GM12878 (cell line): ENCODE results near the gene FLAD1. TPM values are rescaled to one million over a fixed set of nuclear protein-coding genes. Genes with fewer than 3 reads are reported as not detected.

ENCODE experiments used
- ATAC-seq: fragments of 200-7000 bp; cut with Tn5 transposase; 3 replicates; pipeline ENCODE4 v1.9.1; 2020; ENCODE audit warnings: mild to moderate bottlenecking, moderate library complexity
- BruUV-seq: library from RNA; stranded (reverse); fragments of 400-500 nt; replicated peaks from 2 replicates; lab custom pipeline; 2021; lab: Mats Ljungman, UMichigan
- CTCF ChIA-PET: fragments of 300-600 bp; sonication (Branson Sonifier 250); formaldehyde crosslinking; extraction: SDS; loops from one replicate; lab custom pipeline; 2021; ENCODE audit warnings: inconsistent platforms; lab: Yijun Ruan, JAX
- POLR2A ChIA-PET: fragments of 350-600 bp; formaldehyde crosslinking; extraction: SDS; loops from one replicate; lab custom pipeline; 2021; ENCODE audit warnings: inconsistent platforms; lab: Charles Lee
- RAD21 ChIA-PET: fragments of 300-600 bp; sonication (Branson Sonifier 250); formaldehyde crosslinking; loops from one replicate; lab custom pipeline; 2023; ENCODE audit warnings: antibody characterized with exemption; ENCODE audit not compliant: unreplicated experiment; lab: Charles Lee
- SMC1A ChIA-PET: fragments of 300-600 bp; sonication (Branson Sonifier 250); formaldehyde crosslinking; loops from one replicate; lab custom pipeline; 2023; ENCODE audit not compliant: unreplicated experiment, uncharacterized antibody; lab: Charles Lee
- DNase-seq: peaks from one replicate; pipeline ENCODE4 v3.0.0-alpha.2; 2011; ENCODE audit warnings: low read depth, low spot score
- FAIRE-seq: peaks from 3 replicates; lab custom pipeline; 2011; peaks lifted over from hg19 to GRCh38; lab: Jason Lieb, UNC
- H2AFZ ChIP-seq: 2 replicates; pipeline ENCODE4 v1.6.0; 2011; ENCODE audit warnings: low read depth, low read length, control low read depth; ENCODE audit not compliant: control insufficient read depth
- H3K27ac ChIP-seq: 2 replicates; pipeline ENCODE4 v1.5.1; 2011; ENCODE audit warnings: control low read depth; ENCODE audit not compliant: control insufficient read depth, insufficient read depth
- H3K27me3 ChIP-seq, 2 experiments: replicated peaks in 1 of 2; 2 replicates each; pipeline versions ENCODE4 v1.6.0 to v1.6.1; 2011; ENCODE audit warnings: low read length in 1 of 2; ENCODE audit not compliant: control insufficient read depth in 2 of 2, insufficient read depth in 2 of 2
- H3K36me3 ChIP-seq, 2 experiments: 2 replicates each; pipeline ENCODE4 v1.5.1; 2011; ENCODE audit warnings: low read length in 1 of 2; ENCODE audit not compliant: control insufficient read depth in 2 of 2, insufficient read depth in 2 of 2
- H3K4me1 ChIP-seq: 2 replicates; pipeline ENCODE4 v1.6.1; 2011; ENCODE audit warnings: mild to moderate bottlenecking, low read length, moderate library complexity, mixed read lengths; ENCODE audit not compliant: control insufficient read depth, insufficient read depth
- H3K4me2 ChIP-seq: 2 replicates; pipeline ENCODE4 v1.6.0; 2011; ENCODE audit warnings: control low read depth; ENCODE audit not compliant: control insufficient read depth, insufficient read depth
- H3K4me3 ChIP-seq: fragments of 200-600 bp; sonication (generic); 2 replicates; pipeline ENCODE4 v1.5.1; 2016
- H3K79me2 ChIP-seq: 2 replicates; pipeline ENCODE4 v1.6.0; 2011; ENCODE audit warnings: low read length; ENCODE audit not compliant: control insufficient read depth, insufficient read depth
- H3K9ac ChIP-seq: 2 replicates; pipeline ENCODE4 v1.8.0; 2011; ENCODE audit warnings: low read length, control low read depth, mixed read lengths; ENCODE audit not compliant: control insufficient read depth, insufficient read depth
- H3K9me3 ChIP-seq: replicated peaks from 3 replicates; pipeline ENCODE4 v1.5.1; 2011; ENCODE audit warnings: mild to moderate bottlenecking, low read length; ENCODE audit not compliant: control insufficient read depth, insufficient read depth
- H4K20me1 ChIP-seq: 2 replicates; pipeline ENCODE4 v1.6.0; 2011; ENCODE audit not compliant: control insufficient read depth, insufficient read depth
- BCL3 ChIP-seq: IDR thresholded peaks from 2 replicates; pipeline ENCODE4 v1.6.1; 2011; ENCODE audit warnings: borderline replicate concordance, low read depth, mild to moderate bottlenecking, moderate library complexity, low read length; ENCODE audit not compliant: insufficient read depth, poor library complexity, severe bottlenecking
- BMI1 ChIP-seq: fragments of 450-650 bp; IDR thresholded peaks from 2 replicates; pipeline ENCODE4 v1.6.1; 2016; ENCODE audit warnings: mild to moderate bottlenecking, moderate library complexity, borderline replicate concordance
- NKRF ChIP-seq: fragments of 450-650 bp; conservative IDR thresholded peaks from 2 replicates; pipeline ENCODE4 v1.6.1; 2017; ENCODE audit warnings: mild to moderate bottlenecking, moderate library complexity
- SMC3 ChIP-seq: IDR thresholded peaks from 2 replicates; pipeline ENCODE4 v1.6.1; 2011; ENCODE audit warnings: low read length, improper control_type of control experiment, borderline replicate concordance
- WGBS: methylation state at CpG from one replicate; pipeline ENCODE4 v1.1.6; 2016; ENCODE audit warnings: low lambda C conversion rate; ENCODE audit not compliant: insufficient replicate concordance, insufficient coverage; ENCODE audit errors: missing lambda C conversion rate; 5-methylcytosine and 5-hydroxymethylcytosine counted together
- in situ Hi-C: fragments of 300-500 bp; cut with MboI; formaldehyde crosslinking; loops from 9 replicates; pipeline ENCODE4 v1.14.3; 2018; ENCODE audit warnings: mixed read lengths
- intact Hi-C: fragments of 100-400 bp; cut with micrococcal nuclease; formaldehyde crosslinking; loops from one replicate; pipeline ENCODE4 v1.14.2; 2022; ENCODE audit not compliant: unreplicated experiment
- polyA plus RNA-seq, 11 experiments: library from polyadenylated mRNA; depleted of rRNA in 4 of 11; unstranded in 6 of 11; stranded (reverse) in 5 of 11; fragments of >200 nt; fragmentation: Nextera tagmentation in 4 of 11; fragmentation: Illumina TruSeq in 1 of 11; extraction: Ambion mirVana in 4 of 11; extraction: Trizol in 1 of 11; gene quantifications; 1 replicate in 1 of 11; 2 replicates in 10 of 11; pipeline versions ENCODE4 v1.2.1 to v1.2.3, GENCODE V29; 2011 to 2016; ENCODE audit warnings: inconsistent platforms in 2 of 11, missing spikeins in 2 of 11, low read depth in 1 of 11
- total RNA-seq, 4 experiments: library from RNA; depleted of rRNA in 3 of 4; stranded (reverse); fragments of >200 nt in 3 of 4; fragmentation: Illumina TruSeq in 1 of 4; extraction: Trizol in 1 of 4; gene quantifications; 2 replicates each; pipeline versions ENCODE4 v1.2.1 to v1.2.3, GENCODE V29; 2013 to 2021

The FLAD1 gene
- total and polyA plus RNA-seq, 10 of the 15 experiments (the other 5 are each of a cell fraction or from before 2014, with no cell fraction given) = 22.9 to 93.4 (median 56.6) TPM

- peak; percentile 36 for ATAC-seq
- peaks cover 10 to 12% of the 10 kb centered on the region in 2 experiments; a peak in 3 of 4 replicates for H3K36me3 ChIP-seq
- no peaks in the 10 kb centered on the region for H3K27me3 ChIP-seq
- no peaks in the 10 kb centered on the region for H3K9me3 ChIP-seq
- 0 out of 2 replicates have a peak, but pooled peaks have one; percentile 5 for TF ChIP-seq SMC3
- 0 out of 2 replicates have a peak, but pooled peaks have one; percentile 74 for TF ChIP-seq NKRF
- no peak for TF ChIP-seq BMI1
- TF ChIP-seq BCL3 = peak; percentile 3
- ChIA-PET RAD21 (interaction anchor here (1.1 to 2.4 kb wide), 5 partner anchors 9 to 89 kb away, joined by 3 to 15 read pairs (median 5); partner anchors contain the start of genes ADAM15, PMVK and SHC1), POLR2A (interaction anchor here (0.7 to 12.3 kb wide), 4 partner anchors 11 to 42 kb away, joined by 3 to 140 read pairs (median 5); partner anchors contain the start of genes CKS1B and SHC1), SMC1A (interaction anchor here (0.9 to 3.1 kb wide), 6 partner anchors 8 to 58 kb away, joined by 3 to 14 read pairs (median 4); partner anchors contain the start of gene SHC1), CTCF (interaction anchor here (0.9 to 2.7 kb wide), 9 partner anchors 9 to 110 kb away, joined by 3 to 20 read pairs (median 10); partner anchors contain the start of genes PMVK and SHC1)
- no peak for DNase-seq
- H4K20me1 ChIP-seq = no peaks in the 10 kb centered on the region
- peak overlapping the region; percentile 73; the same call in 1 of the 2 replicates for H2AFZ ChIP-seq
- WGBS = under 1% methylated on average over 25 of the region's 25 CpGs
- FAIRE-seq = peak; percentile 88
- in situ Hi-C loops (no loop called here), intact Hi-C loops (loop anchor here (5.0 kb wide), 1 partner anchor 40 kb away; the partner anchor contains the start of gene ZBTB7B)
- BruUV-seq = TSS peak; percentile 85
- peak overlapping the region; percentile 88 for H3K4me3 ChIP-seq
- peaks cover 31% of the 10 kb centered on the region for H3K79me2 ChIP-seq
- peak overlapping the region; percentile 97 for H3K27ac ChIP-seq
- H3K4me1 ChIP-seq = peaks cover 6% of the 10 kb centered on the region; the same call in 1 of the 2 replicates
- peak overlapping the region; percentile 81 for H3K9ac ChIP-seq
- peak overlapping the region; percentile 86 for H3K4me2 ChIP-seq
Measured at GRCh38 chr1:154962156-154962749, 20.9 kb upstream of the FLAD1 start.
